ENCODE data around the gene NTM. TPM values are rescaled to one million over a fixed set of nuclear protein-coding genes. Genes with fewer than 3 reads are reported as not detected.

The NTM gene
- total and polyA plus RNA-seq, 2 of the 8 experiments (the other 6 are each of a cell fraction or from before 2014, with no cell fraction given), result 13.4 to 20.0 TPM

DNA sequence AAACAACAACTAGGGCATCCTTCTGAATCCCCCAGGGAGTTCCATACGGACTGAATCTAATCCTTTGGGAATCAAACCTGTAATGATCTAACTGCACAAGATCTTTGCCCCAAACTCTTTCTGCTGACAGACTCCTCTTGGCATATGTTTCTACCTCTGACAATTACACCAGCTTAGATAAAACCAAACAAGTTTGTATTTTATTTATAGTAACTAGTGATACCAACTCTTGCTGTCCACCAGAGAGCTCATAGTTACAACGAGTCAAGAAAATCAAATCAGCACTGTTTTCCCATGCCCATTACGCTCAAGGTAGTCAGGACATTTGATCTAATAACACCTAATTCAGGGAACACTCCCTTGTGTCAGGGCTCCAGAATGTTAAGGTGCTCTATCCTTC is 972.0 kb downstream of the NTM start:
- Histone ChIP-seq H4K5ac (ENCODE audit: insufficient read length, low read depth, low read length) (no peak overlapping the region), H3K36me3 (ENCODE audit: control insufficient read depth in 2 of 4, insufficient read depth in 4 of 4, low read length in 3 of 4) (no peaks in the 10 kb centered on the region), H2AFZ (ENCODE audit: low read length) (no peak overlapping the region), H3K56ac (replicated peaks; ENCODE audit: insufficient read length, low read depth, low read length) (no peak overlapping the region), H2BK20ac (ENCODE audit: low read length) (no peak overlapping the region), H3K4ac (replicated peaks; ENCODE audit: insufficient read length, low read depth, low read length) (no peak overlapping the region), H2AK5ac (ENCODE audit: low read depth, low read length) (no peak overlapping the region), H2BK12ac (ENCODE audit: low read depth, low read length) (no peak overlapping the region), H3K4me3 (ENCODE audit: extremely low read depth in 1 of 4, insufficient read depth in 2 of 4, low read depth in 3 of 4, low read length in 4 of 4) (no peak overlapping the region), H4K91ac (replicated peaks; ENCODE audit: insufficient read length, low read length) (no peak overlapping the region), H3K27me3 (replicated peaks in 1 of 4; ENCODE audit: control insufficient read depth in 3 of 4, extremely low read depth in 1 of 4, insufficient read depth in 3 of 4, low read length in 3 of 4) (no peaks in the 10 kb centered on the region), H2BK120ac (replicated peaks; ENCODE audit: low read depth, low read length) (no peak overlapping the region), H3K79me1 (ENCODE audit: low read depth, low read length) (no peaks in the 10 kb centered on the region), H3K23ac (ENCODE audit: insufficient read length) (no peak overlapping the region), H2BK5ac (ENCODE audit: low read depth, low read length) (no peak overlapping the region), H2BK15ac (ENCODE audit: low read length) (no peak overlapping the region), H3K23me2 (ENCODE audit: low read depth, low read length) (no peaks in the 10 kb centered on the region), H3K9ac (replicated peaks in 1 of 4; ENCODE audit: extremely low read depth in 1 of 4, low read depth in 3 of 4, low read length in 3 of 4) (no peak overlapping the region), H3K18ac (ENCODE audit: extremely low read depth, low read length) (no peak overlapping the region), H3K4me1 (replicated peaks in 1 of 4; ENCODE audit: control insufficient read depth in 3 of 4, insufficient read depth in 4 of 4, low read length in 3 of 4) (peaks cover 0 to 4% (median 2%) of the 10 kb centered on the region in 4 experiments; a peak in 2 of 7 replicates), H3K27ac (ENCODE audit: low read depth, low read length) (no peak overlapping the region), H3K9me3 (ENCODE audit: insufficient read depth in 2 of 2, low read depth in 1 of 2, low read length in 1 of 2) (no peaks in the 10 kb centered on the region), H4K20me1 (replicated peaks in 1 of 2; ENCODE audit: control insufficient read depth in 1 of 2, insufficient read depth in 2 of 2, low read length in 2 of 2) (no peaks in the 10 kb centered on the region), H3K79me2 (ENCODE audit: control insufficient read depth in 1 of 2, insufficient read depth in 2 of 2, low read length in 2 of 2) (no peaks in the 10 kb centered on the region), H3K4me2 (ENCODE audit: insufficient read depth in 1 of 2, low read depth in 2 of 2, low read length in 2 of 2) (no peak overlapping the region), H4K8ac (ENCODE audit: extremely low read depth, insufficient read depth, low read length) (no peak overlapping the region), H3K14ac (ENCODE audit: insufficient read length) (no peak overlapping the region)
- POLR2A ChIA-PET (ENCODE audit: partially characterized antibody), result no interaction called here
- WGBS, 2 experiments (ENCODE audit: extremely low coverage in 1 of 2, insufficient coverage in 1 of 2, insufficient read length in 1 of 2, insufficient replicate concordance in 2 of 2, low coverage in 1 of 2, low lambda C conversion rate in 2 of 2, missing lambda C conversion rate in 1 of 2), result 88% methylated on average over 3 of the region's 3 CpGs; no CpG with 5 or more reads in 1 of the 2 experiments
- CTCF ChIA-PET (ENCODE audit: partially characterized antibody), result interaction anchor here (1.1 to 3.5 kb wide), 2 partner anchors 29 to 43 kb away, joined by 3 to 13 read pairs; no protein-coding TSS in a partner anchor
- FAIRE-seq (no peak), DNase-seq (ENCODE audit: low read depth in 1 of 2, low spot score in 2 of 2) (no peak)
- TF ChIP-seq POU5F1 (IDR thresholded peaks at IDR 0.05; ENCODE audit: low read depth, low read length), result no peak
- no peak for TF ChIP-seq TAF1 (IDR thresholded peaks at IDR 0.05; ENCODE audit: low read depth, low read length)
- TF ChIP-seq, protein P1, sequence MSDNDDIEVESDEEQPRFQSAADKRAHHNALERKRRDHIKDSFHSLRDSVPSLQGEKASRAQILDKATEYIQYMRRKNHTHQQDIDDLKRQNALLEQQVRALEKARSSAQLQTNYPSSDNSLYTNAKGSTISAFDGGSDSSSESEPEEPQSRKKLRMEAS (IDR thresholded peaks at IDR 0.05), result no peak
- TF ChIP-seq BRCA1 (IDR thresholded peaks at IDR 0.05; ENCODE audit: low read depth, low read length), result no peak
- no peak for TF ChIP-seq HDAC6 (IDR thresholded peaks at IDR 0.05; ENCODE audit: low read depth, low read length)
- no peak for TF ChIP-seq RFX5 (IDR thresholded peaks at IDR 0.05; ENCODE audit: borderline replicate concordance, low read depth, low read length)
- TF ChIP-seq SP2 (IDR thresholded peaks at IDR 0.05; ENCODE audit: low read length), result no peak
- no peak for TF ChIP-seq CBX5 (IDR thresholded peaks at IDR 0.05; ENCODE audit: low read depth, low read length)
